MM.1S (cell line): Measurements from ENCODE around the gene NAA11.

ENCODE experiments used
- CTCF ChIP-seq: fragments of 300-600 bp; sonication (generic); IDR thresholded peaks from 2 replicates; pipeline ENCODE4 v1.5.1; 2016; ENCODE audit warnings: antibody characterized with exemption, low read length, mixed read lengths
- EZH2 ChIP-seq: fragments of 300-600 bp; sonication (generic); optimal IDR thresholded peaks from 2 replicates; pipeline ENCODE3; 2017; ENCODE audit warnings: low read depth, mild to moderate bottlenecking, antibody characterized with exemption, low read length, mixed read lengths
- EZH2phosphoT487 ChIP-seq: fragments of 300-600 bp; sonication (generic); IDR thresholded peaks from 2 replicates; pipeline ENCODE4 v1.6.1; 2018; ENCODE audit warnings: antibody characterized with exemption, low read length

- TF ChIP-seq CTCF, result no peak
- no peak for TF ChIP-seq EZH2
- no peak for TF ChIP-seq EZH2phosphoT487
These were observed 27.4 kb downstream of the NAA11 start for GRCh38 chr4:79298484-79298883.
